Vagina (tissue), 2 donors: Measurements from ENCODE around the gene MRM2.

ENCODE experiments used
- CTCF ChIP-seq, 3 experiments: fragments of 450-650 bp in 2 of 3; fragments of 200-600 bp in 1 of 3; sonication (generic) in 1 of 3; IDR thresholded peaks; one replicate each; pipeline ENCODE4 v1.5.1; 2017 to 2019; ENCODE audit warnings: antibody characterized with exemption in 3 of 3, mild to moderate bottlenecking in 2 of 3, moderate library complexity in 2 of 3
- POLR2A ChIP-seq, 2 donors: fragments of 450-650 bp; IDR thresholded peaks; one replicate each; pipeline ENCODE4 v1.6.1; 2017; ENCODE audit warnings: antibody characterized with exemption in 2 of 2, mild to moderate bottlenecking in 2 of 2, moderate library complexity in 2 of 2
- POLR2AphosphoS5 ChIP-seq, 2 donors: sonication (generic); formaldehyde crosslinking; IDR thresholded peaks; one replicate each; pipeline ENCODE4 v1.9.0; 2017; ENCODE audit warnings: antibody characterized with exemption in 2 of 2, mild to moderate bottlenecking in 2 of 2, low read depth in 1 of 2; ENCODE audit not compliant: insufficient read depth in 1 of 2

GRCh38 chr7:2224934-2225333 lies 17.1 kb downstream of the MRM2 start:
- TF ChIP-seq CTCF (IDR thresholded peaks at IDR 0.05) (no peak), POLR2A (IDR thresholded peaks at IDR 0.05) (no peak), POLR2AphosphoS5 (IDR thresholded peaks at IDR 0.05; ENCODE audit: insufficient read depth in 1 of 2, low read depth in 1 of 2) (no peak)
